Measurements from ENCODE around the gene SPATA31C1.
"Not testable (repeated sequence)": the region's sequence is repeated elsewhere in the genome, so short reads cannot be mapped to it uniquely, and the experiment has no call there.

SPATA31C1 gene

GRCh38 chr9:87917662-87918061 lies at the start of gene SPATA31C1:
SPATA31C1 (plus strand) TSS chr9:87917962.
- DNase-seq (ENCODE audit: low read depth in 2 of 2) = not testable (repeated sequence)

- no peak for DNase-seq (ENCODE audit: low read depth in 2 of 2)
Measured at GRCh38 chr9:87868175-87868574, 49.6 kb upstream of the SPATA31C1 start.

- no peak for DNase-seq (ENCODE audit: low read depth in 2 of 2)
Measured at GRCh38 chr9:87868635-87869034, 49.1 kb upstream of the SPATA31C1 start.

GRCh38 chr9:87869082-87869481 lies 48.7 kb upstream of the SPATA31C1 start:
- DNase-seq (ENCODE audit: low read depth in 2 of 2) = no peak

GRCh38 chr9:87871425-87872078 lies 46.2 kb upstream of the SPATA31C1 start:
- no peak for DNase-seq (ENCODE audit: low read depth in 2 of 2)

GRCh38 chr9:87872079-87872624 lies 45.6 kb upstream of the SPATA31C1 start:
- no peak for DNase-seq (ENCODE audit: low read depth in 2 of 2)

GRCh38 chr9:87873607-87874303 lies 44.0 kb upstream of the SPATA31C1 start:
- no peak for DNase-seq (ENCODE audit: low read depth in 2 of 2)

- DNase-seq (ENCODE audit: low read depth in 2 of 2) = no peak
Measured at GRCh38 chr9:87874304-87874623, 43.5 kb upstream of the SPATA31C1 start.

GRCh38 chr9:87875060-87875459 lies 42.7 kb upstream of the SPATA31C1 start:
- no peak for DNase-seq (ENCODE audit: low read depth in 2 of 2)

GRCh38 chr9:87875831-87876545 lies 41.8 kb upstream of the SPATA31C1 start:
- DNase-seq (ENCODE audit: low read depth in 2 of 2) = no peak

GRCh38 chr9:87876708-87877107 lies 41.1 kb upstream of the SPATA31C1 start:
- DNase-seq (ENCODE audit: low read depth in 2 of 2) = no peak

- no peak for DNase-seq (ENCODE audit: low read depth in 2 of 2)
Measured at GRCh38 chr9:87878989-87879511, 38.7 kb upstream of the SPATA31C1 start.

GRCh38 chr9:87880116-87880515 lies 37.6 kb upstream of the SPATA31C1 start:
- DNase-seq (ENCODE audit: low read depth in 2 of 2) = no peak

- DNase-seq (ENCODE audit: low read depth in 2 of 2) = no peak
Measured at GRCh38 chr9:87880683-87881082, 37.1 kb upstream of the SPATA31C1 start.

GRCh38 chr9:87882627-87883026 lies 35.1 kb upstream of the SPATA31C1 start, which contains the start of gene SPATA31E1:
SPATA31E1 (plus strand) TSS chr9:87882877; CDS start chr9:87882892, 15 bp downstream.
- DNase-seq (ENCODE audit: low read depth in 2 of 2) = no peak

GRCh38 chr9:87883274-87883673 lies 34.5 kb upstream of the SPATA31C1 start:
- no peak for DNase-seq (ENCODE audit: low read depth in 2 of 2)

GRCh38 chr9:87883990-87884389 lies 33.8 kb upstream of the SPATA31C1 start:
- DNase-seq (ENCODE audit: low read depth in 2 of 2) = no peak

GRCh38 chr9:87884578-87885459 lies 32.9 kb upstream of the SPATA31C1 start:
- no peak for DNase-seq (ENCODE audit: low read depth in 2 of 2)

GRCh38 chr9:87885484-87886189 lies 32.1 kb upstream of the SPATA31C1 start:
- no peak for DNase-seq (ENCODE audit: low read depth in 2 of 2)

GRCh38 chr9:87886210-87886932 lies 31.4 kb upstream of the SPATA31C1 start:
- DNase-seq (ENCODE audit: low read depth in 2 of 2) = no peak

Measured in stimulated activated CD8-positive, alpha-beta memory T cell treated with anti-CD3 and anti-CD28 coated beads, Interleukin-15, amount 100 ng/mL, for 4 hours (primary cell).